GM12892 (cell line): ENCODE data around the gene TMED6.

Source experiments
- POLR2A ChIP-seq: IDR thresholded peaks from 2 replicates; pipeline ENCODE4 v1.6.1; 2011; ENCODE audit warnings: low read depth, low read length, control low read depth
- POLR2AphosphoS5 ChIP-seq: IDR thresholded peaks from 2 replicates; pipeline ENCODE4 v1.6.1; 2011; ENCODE audit warnings: low read depth, low read length, control low read depth

- TF ChIP-seq POLR2AphosphoS5: no peak
- TF ChIP-seq POLR2A: no peak
Measured at GRCh38 chr16:69307091-69307490, 44.5 kb downstream of the TMED6 start.
